Right renal cortex interstitium (tissue), 3 donors: ENCODE results near the gene IHH. TPM values are rescaled to one million over a fixed set of nuclear protein-coding genes. Genes with fewer than 3 reads are reported as not detected.

ENCODE experiments used
- DNase-seq, 3 donors: peaks; one replicate each; pipeline ENCODE4 v3.0.0-alpha.2; 2013; ENCODE audit warnings: low read depth in 3 of 3, low spot score in 2 of 3
- polyA plus RNA-seq, 3 donors: library from polyadenylated mRNA; unstranded; fragments of 120-200 nt; gene quantifications; one replicate each; pipeline ENCODE4 v1.2.1, GENCODE V29; 2013; ENCODE audit not compliant: insufficient read length in 3 of 3

IHH gene
- polyA plus RNA-seq, 3 donors: 1.2 to 1.8 (median 1.6) TPM

GRCh38 chr2:219078126-219078525 lies 17.4 kb upstream of the IHH start:
- DNase-seq: no peak

- no peak for DNase-seq
Observed at GRCh38 chr2:219076253-219076652, 15.5 kb upstream of the IHH start.

- peak; percentile 31 to 62 (median 51) for DNase-seq
Observed at GRCh38 chr2:219073413-219074129, 12.8 kb upstream of the IHH start.

GRCh38 chr2:219072741-219073250 lies 12.1 kb upstream of the IHH start:
- no peak for DNase-seq

- no peak for DNase-seq
Observed at GRCh38 chr2:219071131-219071816, 10.6 kb upstream of the IHH start.

GRCh38 chr2:219065484-219065883 lies 4.8 kb upstream of the IHH start:
- no peak for DNase-seq

GRCh38 chr2:219062081-219062480 lies 1.4 kb upstream of the IHH start:
- no peak for DNase-seq

- DNase-seq: no peak
Observed at GRCh38 chr2:219059725-219060682, 717 bp downstream of the IHH start.

- no peak for DNase-seq
Observed at GRCh38 chr2:219059375-219059724, 1.4 kb downstream of the IHH start.

GRCh38 chr2:219058541-219059374 lies 2.0 kb downstream of the IHH start:
- no peak for DNase-seq

- DNase-seq: no peak
Observed at GRCh38 chr2:219057709-219058540, 2.8 kb downstream of the IHH start.

- DNase-seq: no peak
Observed at GRCh38 chr2:219056896-219057708, 3.6 kb downstream of the IHH start.

GRCh38 chr2:219056176-219056895 lies 4.4 kb downstream of the IHH start:
- DNase-seq: no peak

GRCh38 chr2:219054956-219055903 lies 5.5 kb downstream of the IHH start:
- no peak for DNase-seq

- DNase-seq: no peak
Observed at GRCh38 chr2:219049282-219049681, 11.4 kb downstream of the IHH start.

GRCh38 chr2:219045937-219046550 lies 14.7 kb downstream of the IHH start:
- peak in 2 of 3 donors; percentile 54 to 59 for DNase-seq
